ENCODE results near the gene ELL2. TPM values are rescaled to one million over a fixed set of nuclear protein-coding genes. Genes with fewer than 3 reads are reported as not detected.

Gene ELL2
- total and polyA plus RNA-seq, 9 of the 15 experiments (the other 6 are each of a cell fraction or from before 2014, with no cell fraction given), result 4.3 to 18.3 (median 14.5) TPM

DNA sequence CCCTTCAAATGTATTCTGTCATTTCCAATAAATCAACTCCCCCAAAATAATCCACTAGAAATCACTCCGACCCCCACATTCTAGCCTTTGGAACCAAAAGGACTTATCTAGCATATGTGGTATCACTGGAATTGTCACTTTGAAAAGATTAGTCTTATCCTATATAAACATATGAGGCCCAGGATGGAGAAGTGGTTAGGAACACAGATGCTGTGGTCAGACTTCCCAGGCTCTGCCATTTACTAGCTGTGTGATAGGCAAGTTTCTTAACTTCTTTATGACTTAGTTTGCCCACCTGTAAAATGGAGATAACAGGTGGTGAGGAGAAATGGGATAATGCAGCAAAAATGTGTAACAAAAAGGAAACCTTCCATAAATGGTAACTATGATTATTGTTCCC is 77.1 kb downstream of the ELL2 start (continued):
- TF ChIP-seq, protein P1, sequence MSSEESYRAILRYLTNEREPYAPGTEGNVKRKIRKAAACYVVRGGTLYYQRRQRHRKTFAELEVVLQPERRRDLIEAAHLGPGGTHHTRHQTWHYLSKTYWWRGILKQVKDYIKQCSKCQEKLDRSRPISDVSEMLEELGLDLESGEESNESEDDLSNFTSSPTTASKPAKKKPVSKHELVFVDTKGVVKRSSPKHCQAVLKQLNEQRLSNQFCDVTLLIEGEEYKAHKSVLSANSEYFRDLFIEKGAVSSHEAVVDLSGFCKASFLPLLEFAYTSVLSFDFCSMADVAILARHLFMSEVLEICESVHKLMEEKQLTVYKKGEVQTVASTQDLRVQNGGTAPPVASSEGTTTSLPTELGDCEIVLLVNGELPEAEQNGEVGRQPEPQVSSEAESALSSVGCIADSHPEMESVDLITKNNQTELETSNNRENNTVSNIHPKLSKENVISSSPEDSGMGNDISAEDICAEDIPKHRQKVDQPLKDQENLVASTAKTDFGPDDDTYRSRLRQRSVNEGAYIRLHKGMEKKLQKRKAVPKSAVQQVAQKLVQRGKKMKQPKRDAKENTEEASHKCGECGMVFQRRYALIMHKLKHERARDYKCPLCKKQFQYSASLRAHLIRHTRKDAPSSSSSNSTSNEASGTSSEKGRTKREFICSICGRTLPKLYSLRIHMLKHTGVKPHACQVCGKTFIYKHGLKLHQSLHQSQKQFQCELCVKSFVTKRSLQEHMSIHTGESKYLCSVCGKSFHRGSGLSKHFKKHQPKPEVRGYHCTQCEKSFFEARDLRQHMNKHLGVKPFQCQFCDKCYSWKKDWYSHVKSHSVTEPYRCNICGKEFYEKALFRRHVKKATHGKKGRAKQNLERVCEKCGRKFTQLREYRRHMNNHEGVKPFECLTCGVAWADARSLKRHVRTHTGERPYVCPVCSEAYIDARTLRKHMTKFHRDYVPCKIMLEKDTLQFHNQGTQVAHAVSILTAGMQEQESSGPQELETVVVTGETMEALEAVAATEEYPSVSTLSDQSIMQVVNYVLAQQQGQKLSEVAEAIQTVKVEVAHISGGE (CRISPR knock-in tag; IDR thresholded peaks at IDR 0.05), result peak in 1 of 3 experiments; percentile 61; a peak in 2 of 6 replicates
- peak; percentile 65; the same call in 1 of the 2 replicates for TF ChIP-seq MTA1 (IDR thresholded peaks at IDR 0.05; ENCODE audit: borderline replicate concordance)
- no peak for TF ChIP-seq SMAD1 (IDR thresholded peaks at IDR 0.05; ENCODE audit: low read depth, low read length, partially characterized antibody)
- TF ChIP-seq RBM39 (optimal IDR thresholded peaks at IDR 0.05; ENCODE audit: low read depth, low read length), result no peak
- no peak for TF ChIP-seq SAFB2 (IDR thresholded peaks at IDR 0.05; ENCODE audit: borderline replicate concordance, low read depth, low read length, severe bottlenecking)
- TF ChIP-seq ZNF75A (CRISPR knock-in tag; IDR thresholded peaks at IDR 0.05), result no peak
- TF ChIP-seq POLR2H (tag; IDR thresholded peaks at IDR 0.05; ENCODE audit: low read depth), result no peak
- TF ChIP-seq EZH2 (IDR thresholded peaks at IDR 0.05; ENCODE audit: borderline replicate concordance, low read depth, low read length), result no peak
- no peak for TF ChIP-seq MEF2A (IDR thresholded peaks at IDR 0.05; ENCODE audit: control insufficient read depth, low read depth, low read length)
- TF ChIP-seq ZNF280A (IDR thresholded peaks at IDR 0.05; ENCODE audit: low read depth, partially characterized antibody), result no peak
- TF ChIP-seq, protein P2, sequence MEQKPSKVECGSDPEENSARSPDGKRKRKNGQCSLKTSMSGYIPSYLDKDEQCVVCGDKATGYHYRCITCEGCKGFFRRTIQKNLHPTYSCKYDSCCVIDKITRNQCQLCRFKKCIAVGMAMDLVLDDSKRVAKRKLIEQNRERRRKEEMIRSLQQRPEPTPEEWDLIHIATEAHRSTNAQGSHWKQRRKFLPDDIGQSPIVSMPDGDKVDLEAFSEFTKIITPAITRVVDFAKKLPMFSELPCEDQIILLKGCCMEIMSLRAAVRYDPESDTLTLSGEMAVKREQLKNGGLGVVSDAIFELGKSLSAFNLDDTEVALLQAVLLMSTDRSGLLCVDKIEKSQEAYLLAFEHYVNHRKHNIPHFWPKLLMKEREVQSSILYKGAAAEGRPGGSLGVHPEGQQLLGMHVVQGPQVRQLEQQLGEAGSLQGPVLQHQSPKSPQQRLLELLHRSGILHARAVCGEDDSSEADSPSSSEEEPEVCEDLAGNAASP (IDR thresholded peaks at IDR 0.05), result no peak
- TF ChIP-seq SAP30 (IDR thresholded peaks at IDR 0.05; ENCODE audit: borderline replicate concordance, insufficient read depth, low read depth, low read length, poor library complexity, severe bottlenecking), result no peak
- no peak for TF ChIP-seq RNF2 (IDR thresholded peaks at IDR 0.05)
- TF ChIP-seq BACH1 (tag; IDR thresholded peaks at IDR 0.05), result no peak
- TF ChIP-seq RCOR1 (IDR thresholded peaks at IDR 0.05; ENCODE audit: borderline replicate concordance in 1 of 2, low read depth in 2 of 2, low read length in 2 of 2), result peak; percentile 58 to 90; a peak in 3 of 4 replicates
- TF ChIP-seq, protein P3, sequence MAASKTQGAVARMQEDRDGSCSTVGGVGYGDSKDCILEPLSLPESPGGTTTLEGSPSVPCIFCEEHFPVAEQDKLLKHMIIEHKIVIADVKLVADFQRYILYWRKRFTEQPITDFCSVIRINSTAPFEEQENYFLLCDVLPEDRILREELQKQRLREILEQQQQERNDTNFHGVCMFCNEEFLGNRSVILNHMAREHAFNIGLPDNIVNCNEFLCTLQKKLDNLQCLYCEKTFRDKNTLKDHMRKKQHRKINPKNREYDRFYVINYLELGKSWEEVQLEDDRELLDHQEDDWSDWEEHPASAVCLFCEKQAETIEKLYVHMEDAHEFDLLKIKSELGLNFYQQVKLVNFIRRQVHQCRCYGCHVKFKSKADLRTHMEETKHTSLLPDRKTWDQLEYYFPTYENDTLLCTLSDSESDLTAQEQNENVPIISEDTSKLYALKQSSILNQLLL (CRISPR knock-in tag; IDR thresholded peaks at IDR 0.05; ENCODE audit: borderline replicate concordance), result no peak
- no peak for TF ChIP-seq YBX1 (IDR thresholded peaks at IDR 0.05)
- TF ChIP-seq ZNF282 (CRISPR knock-in tag; IDR thresholded peaks at IDR 0.05), result no peak
- TF ChIP-seq MBD1 (CRISPR knock-in tag; IDR thresholded peaks at IDR 0.05), result no peak

Measured in K562 (cell line).